Measurements from ENCODE around the gene DEPDC5.
"Not testable (repeated sequence)": the region's sequence is repeated elsewhere in the genome, so short reads cannot be mapped to it uniquely, and the experiment has no call there.

DEPDC5 gene

DNA sequence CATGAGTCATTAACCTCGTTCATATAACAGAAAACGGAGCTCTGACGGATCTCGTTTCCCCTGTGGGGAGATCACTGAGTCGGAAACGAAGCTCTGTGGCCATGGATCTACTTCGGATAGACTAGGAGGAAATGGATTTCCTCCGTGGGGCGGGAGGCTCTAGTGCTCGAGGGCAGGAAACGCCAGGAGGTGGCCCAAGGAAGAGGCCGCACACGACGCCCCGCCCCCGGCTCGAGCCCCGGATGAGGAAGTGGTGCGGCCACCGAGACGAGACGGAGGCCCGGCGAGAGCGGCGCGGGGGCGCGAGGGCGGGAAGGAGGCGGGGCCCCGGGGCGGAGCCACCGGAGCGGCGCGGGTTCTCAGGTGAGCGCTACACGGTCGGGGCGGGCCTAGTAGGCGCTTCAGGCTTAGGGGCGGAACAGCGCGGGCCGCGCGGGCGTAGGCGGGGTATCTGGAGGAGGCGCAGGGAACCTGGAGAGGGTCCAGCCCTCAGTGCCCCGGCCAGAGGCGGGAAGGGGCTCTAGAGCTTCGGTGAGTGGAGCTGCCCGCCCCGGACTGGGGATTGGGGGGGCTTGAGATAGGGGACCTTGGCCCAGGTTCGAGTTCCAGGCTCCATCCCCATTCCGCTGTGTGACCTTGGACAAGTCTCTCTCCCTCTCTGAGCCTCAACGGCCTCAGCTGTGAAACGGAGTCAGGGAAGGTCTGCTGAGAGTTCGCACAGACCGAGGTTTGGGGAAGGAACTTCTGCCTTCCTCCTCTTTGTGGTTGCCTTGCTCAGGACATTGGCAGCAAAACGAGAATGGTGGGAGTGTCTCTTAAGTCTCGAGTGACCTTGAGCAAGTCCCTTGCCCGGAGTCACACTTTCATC is at the start of gene DEPDC5:
TSS of gene DEPDC5 (plus strand) at position 386 of the 868 bp plus-strand sequence. CDS start 903 bp downstream, outside the sequence.
- no peak for FAIRE-seq

GRCh38 chr22:31707519-31707918 is 46.3 kb upstream of the DEPDC5 start:
- FAIRE-seq, result no peak

DNA sequence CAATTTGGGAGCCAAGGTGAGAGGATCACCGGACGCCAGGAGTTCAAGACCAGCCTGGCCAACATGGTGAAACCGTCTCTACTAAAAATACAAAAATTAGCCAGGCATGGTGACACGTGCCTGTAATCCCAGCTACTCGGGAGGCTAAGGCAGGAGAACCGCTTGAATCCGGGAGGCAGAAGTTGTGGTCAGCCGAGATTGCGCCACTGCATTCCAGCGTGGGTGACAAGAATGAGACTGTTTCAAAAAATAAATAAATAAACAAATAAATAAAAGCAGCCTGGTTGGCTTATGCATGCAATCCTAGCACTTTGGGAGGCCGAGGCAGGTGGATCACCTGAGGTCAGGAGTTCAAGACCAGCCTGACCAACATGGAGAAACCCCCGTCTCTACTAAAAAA is 42.6 kb upstream of the DEPDC5 start:
- FAIRE-seq, result not testable (repeated sequence)

DNA sequence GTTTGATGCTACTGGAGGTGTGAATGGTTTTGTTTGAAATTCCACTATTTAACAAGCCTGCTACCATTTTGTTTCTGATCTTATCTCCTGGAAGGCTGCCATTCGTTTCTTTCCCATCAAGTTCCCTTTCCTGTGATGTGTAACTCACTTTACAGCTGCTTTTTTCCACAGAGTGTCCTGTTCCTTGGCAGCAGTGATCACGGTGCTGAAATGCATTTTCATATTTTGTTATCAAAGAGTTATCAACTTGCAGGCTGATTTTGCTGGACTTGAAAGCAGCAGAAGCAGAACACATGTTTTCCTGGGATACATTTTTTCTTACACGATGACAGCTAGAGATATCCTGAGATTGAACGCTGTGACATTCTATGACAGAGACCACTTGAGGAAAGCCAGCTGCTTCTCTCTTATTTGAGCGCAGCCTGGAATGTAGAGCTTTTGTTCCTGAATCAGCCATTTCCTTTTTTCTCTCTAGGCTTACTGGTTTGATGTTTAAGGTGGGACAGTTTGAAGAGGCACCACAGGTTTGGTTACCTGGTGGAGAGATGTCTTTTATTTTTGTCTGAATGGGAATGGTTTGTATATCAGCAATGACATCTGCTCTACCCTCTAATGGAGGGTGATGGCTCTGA is 38.6 kb upstream of the DEPDC5 start:
- FAIRE-seq, result no peak

DNA sequence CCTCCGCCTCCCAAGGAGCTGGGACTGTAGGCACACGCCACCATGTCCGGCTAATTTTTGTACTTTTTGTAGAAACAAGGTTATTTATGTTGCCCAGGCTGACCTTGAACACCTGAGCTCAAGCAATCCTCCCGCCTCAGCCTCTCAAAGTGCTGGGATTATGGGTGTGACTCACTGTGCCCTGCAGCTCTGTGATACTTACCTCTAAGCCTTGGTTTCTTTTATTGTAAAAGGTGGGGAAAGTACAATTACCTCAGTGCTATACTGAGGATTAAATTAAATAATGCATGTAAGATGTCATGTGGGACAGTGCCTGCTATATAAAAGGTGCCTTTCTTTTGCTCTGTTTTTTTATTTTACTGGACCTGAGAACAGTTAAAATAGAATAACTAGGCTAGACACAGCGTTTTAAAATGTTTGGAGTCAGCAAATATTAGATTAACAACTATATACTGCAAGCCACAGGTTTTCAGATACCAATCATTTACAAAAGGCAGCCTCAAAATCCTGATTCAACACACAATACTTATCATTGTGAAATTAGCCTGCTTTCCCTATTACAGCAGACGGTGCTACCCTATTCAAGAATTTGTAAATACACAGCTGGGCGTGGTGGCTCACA is 33.9 kb upstream of the DEPDC5 start:
- FAIRE-seq, result no peak

DNA sequence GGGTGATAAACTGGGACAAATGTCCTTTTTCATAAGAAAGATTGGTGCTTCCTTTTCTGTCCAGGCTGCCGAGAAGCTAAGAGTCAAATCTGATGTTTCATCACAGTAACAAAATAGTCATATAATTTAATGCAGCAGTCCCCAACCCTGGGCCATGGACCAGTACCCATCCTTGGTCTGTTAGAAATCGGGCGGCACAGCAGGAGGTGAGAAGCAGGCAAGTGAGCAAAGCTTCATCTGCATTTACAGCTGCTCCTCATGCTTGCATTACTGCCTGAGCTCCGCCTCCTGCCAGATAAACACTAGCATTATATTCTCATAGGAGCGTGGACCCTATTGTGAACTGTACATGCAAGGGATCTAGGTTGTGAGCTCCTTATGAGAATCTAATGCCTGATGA is 30.1 kb upstream of the DEPDC5 start:
- FAIRE-seq, result no peak

DNA sequence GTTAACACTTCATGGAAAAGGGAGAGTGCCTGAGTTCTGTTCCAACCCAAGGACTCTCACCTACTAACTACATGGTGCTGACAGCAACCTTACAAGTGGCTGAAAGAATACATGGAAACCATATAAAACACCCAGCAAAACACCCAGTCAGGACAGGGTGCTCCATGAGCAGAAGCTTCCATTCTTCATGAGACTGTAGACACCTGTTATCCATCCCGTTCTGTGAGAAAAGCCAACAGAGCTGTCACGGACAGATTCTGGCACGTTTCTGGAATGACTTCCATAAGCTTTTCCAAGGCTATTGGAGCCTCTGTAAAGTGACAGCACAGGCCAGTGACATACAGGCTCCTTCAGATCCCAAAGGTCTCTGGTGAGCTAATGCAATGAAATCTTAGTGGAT is 27.1 kb upstream of the DEPDC5 start:
- FAIRE-seq, result no peak

GRCh38 chr22:31728857-31729256 is 25.0 kb upstream of the DEPDC5 start:
- FAIRE-seq, result no peak

GRCh38 chr22:31730344-31730711 is 23.5 kb upstream of the DEPDC5 start:
- FAIRE-seq, result no peak

DNA sequence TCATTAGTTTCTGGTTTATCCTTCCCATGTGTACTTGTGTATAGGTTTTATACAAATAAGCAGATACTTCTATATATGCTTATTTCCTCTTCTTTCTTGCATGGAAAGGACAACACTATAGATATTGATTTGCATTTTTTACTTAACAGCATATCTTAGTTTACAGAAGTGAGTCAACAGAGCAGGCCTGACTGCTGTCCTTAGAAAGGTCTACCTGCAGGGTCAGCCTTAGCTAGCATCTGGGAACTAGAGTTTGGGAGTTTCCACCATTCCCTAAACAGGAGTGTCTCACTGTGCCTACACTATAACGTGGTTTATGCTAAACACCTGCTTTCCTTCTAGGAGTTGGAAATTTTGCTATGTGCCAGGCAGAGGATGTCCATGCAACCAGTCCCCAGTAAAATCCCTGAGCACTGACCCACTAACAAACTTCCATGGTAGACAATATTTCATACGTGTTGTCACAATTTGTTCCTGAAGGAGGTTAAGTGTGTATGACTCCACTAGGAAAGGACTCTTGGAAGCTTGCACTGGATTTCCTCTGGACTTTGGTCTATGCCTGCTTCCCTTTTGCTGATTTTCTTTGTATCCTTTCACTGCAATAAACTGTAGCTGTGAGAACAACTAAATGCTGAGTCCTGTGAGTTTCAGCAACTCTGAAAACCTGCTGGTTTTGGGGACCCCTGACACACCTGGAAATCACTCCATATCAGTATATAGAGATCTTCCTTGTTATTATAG is 21.6 kb upstream of the DEPDC5 start:
- no peak for FAIRE-seq

GRCh38 chr22:31733580-31734079 is 20.2 kb upstream of the DEPDC5 start:
- no peak for FAIRE-seq

DNA sequence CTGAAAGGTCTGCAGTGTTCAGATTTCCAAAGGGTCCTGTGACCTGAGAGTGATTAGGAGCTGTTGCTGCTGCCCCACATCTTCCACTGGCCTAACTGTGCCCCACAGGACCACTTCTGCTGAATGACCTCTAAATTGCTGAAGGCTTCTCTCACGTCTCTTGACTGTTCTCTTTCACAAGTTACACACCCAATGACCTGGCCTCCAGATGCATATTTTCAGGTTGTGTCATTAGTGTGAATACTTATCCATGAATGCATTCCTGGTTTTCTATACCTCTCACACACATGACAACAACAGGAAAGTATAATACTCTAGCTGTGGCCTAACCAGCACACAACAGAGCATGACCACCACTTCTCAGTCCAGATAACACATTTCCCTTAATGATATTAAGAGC is 19.3 kb upstream of the DEPDC5 start:
- no peak for FAIRE-seq

DNA sequence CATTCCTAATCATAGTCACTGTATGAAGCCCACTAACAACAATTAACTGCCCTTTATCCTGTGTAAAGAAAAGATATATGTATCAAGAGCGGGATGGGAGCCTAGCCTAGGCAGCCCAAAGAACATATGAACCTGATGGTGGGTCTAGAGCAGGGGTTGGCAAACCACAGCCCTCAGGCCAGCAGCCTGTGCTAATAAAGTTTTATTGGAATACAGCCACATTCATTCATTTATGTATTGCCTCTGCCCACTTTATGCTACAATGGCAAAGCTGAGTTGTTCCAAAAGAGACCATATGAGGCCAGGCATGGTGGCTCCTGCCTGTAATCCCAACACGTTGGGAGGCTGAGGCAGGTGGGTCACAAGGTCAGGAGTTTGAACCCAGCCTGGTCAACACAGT is 17.4 kb upstream of the DEPDC5 start:
- FAIRE-seq, result no peak

DNA sequence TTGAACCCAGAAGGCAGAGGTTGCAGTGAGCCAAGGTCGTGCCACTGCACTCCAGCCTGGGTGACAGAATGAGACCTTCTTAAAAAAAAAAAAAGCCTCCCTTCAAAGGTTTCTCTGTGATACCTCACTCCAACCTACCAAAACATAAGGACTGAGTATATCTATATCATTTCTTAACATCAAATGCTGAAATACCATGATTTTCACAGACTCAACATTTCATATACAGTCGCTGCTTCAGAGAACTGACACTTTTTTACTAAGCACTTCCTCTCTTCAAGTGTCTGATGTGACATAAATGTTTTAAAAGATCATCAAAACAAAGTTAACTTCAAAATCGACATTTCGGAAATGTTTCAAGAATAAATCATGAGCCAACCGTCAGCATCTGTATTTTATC is 15.9 kb upstream of the DEPDC5 start:
- FAIRE-seq, result no peak

DNA sequence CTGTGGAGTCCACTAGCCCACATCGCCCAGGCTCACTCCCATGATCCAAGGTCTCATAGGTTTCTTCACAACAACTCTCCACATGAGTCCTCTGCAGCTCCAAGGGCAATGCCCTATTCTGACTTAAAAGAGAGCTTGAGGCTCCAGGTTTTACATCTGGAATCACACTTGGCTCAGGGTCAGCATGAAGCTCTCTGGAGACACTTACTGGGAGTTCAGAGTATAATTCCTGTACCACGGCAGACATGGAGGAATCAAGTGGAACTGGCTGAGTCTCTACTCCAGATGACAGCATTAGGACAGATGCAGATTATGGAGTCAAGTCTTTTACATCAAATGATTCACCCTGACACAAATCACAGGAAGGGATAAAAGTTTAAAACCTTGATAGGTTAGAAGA is 15.3 kb upstream of the DEPDC5 start:
- FAIRE-seq, result no peak

DNA sequence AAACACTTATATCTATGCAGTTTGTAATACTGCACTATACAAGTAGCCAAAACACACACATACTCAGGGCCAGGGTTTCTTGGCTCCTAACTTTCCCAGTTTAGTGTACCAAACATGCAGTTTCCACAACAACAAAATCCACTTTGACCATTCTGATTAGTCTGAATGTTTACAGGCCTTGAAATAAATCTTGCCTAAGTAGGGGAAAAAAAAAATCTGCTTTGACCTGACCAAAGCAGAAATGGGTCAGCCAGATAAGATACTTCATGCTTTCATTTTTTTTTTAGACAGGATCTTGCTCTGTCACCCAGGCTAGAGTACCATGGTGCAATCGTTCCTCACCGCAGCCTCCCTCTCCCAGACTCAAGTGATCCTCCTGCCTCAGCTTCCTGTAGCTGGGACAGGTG is 14.0 kb upstream of the DEPDC5 start:
- no peak for FAIRE-seq

DNA sequence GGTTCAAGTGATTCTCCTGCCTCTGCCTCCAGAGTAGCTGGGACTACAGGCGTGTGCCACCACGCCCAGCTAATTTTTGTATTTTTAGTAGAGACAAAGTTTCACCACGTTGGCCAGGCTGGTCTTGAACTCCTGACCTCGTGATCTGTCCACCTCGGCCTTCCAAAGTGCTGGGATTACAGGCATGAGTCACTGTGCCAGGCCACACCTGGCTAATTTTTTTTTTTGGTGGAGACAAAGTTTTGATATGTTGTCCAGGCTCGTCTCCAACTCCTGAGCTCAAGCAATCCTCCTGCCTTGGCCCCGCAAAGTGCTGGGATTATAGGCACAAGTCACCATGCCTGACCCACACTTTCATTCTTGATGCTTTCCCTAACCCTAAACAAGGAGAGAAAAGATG is 13.5 kb upstream of the DEPDC5 start:
- not testable (repeated sequence) for FAIRE-seq

- FAIRE-seq, result no peak
Observed at GRCh38 chr22:31742115-31742514, 11.7 kb upstream of the DEPDC5 start.

DNA sequence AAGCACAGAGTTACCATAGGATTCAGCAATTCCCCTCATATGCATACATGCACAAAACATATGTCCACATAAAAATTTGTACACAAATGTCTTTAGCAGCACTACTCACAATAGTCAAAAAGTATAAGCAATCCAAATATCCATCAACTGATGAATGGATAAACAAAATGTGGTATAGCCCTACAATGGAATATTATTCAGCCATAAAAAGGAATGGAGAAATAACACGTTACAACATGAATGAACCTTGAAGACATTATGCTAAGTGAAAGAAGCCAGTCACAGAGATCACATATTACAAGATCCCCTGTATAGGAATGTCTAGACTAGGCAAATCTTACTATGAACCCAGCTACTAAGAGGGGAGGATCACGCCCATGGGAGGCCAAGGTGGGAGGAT is 11.1 kb upstream of the DEPDC5 start:
- FAIRE-seq, result no peak

GRCh38 chr22:31743871-31744270 is 9.9 kb upstream of the DEPDC5 start:
- FAIRE-seq, result no peak

GRCh38 chr22:31747441-31747840 is 6.4 kb upstream of the DEPDC5 start:
- FAIRE-seq, result no peak

DNA sequence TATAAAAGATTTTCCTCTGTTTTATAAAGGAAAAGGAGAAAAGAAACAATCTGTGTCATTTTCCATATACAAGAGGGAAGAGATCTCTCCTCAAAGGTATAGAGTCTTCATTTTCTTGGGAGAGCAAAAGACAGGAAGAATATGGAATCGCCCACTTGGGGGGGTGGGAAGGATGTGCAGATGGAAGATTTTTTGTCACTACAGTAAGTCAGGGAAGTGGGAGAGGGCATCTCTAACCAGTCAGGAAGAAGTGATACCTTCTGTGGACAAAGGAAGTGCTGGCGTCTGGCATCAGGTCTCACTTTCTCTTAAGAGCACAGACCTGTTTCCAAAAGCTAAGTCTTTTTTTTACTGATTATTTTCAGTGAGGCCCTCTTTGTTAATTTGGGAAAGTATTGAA is 5.3 kb upstream of the DEPDC5 start:
- no peak for FAIRE-seq
